HEK293 (cell line): ENCODE measurements around the gene CDIPT.

Source experiments
- CTCF ChIA-PET: fragments of 350-600 bp; formaldehyde crosslinking; extraction: SDS; loops from one replicate; lab custom pipeline; 2021; ENCODE audit warnings: antibody characterized with exemption; lab: Yijun Ruan, JAX
- POLR2A ChIA-PET: fragments of 300-600 bp; formaldehyde crosslinking; extraction: SDS; loops from one replicate; lab custom pipeline; 2020; ENCODE audit warnings: antibody characterized with exemption, inconsistent platforms; lab: Yijun Ruan, JAX
- H3K27ac ChIP-seq: fragments of 200-500 bp; sonication (Bioruptor generic); 2 replicates; pipeline ENCODE4 v1.5.1; 2014; ENCODE audit warnings: low read depth, low read length, control low read depth, inconsistent platforms; ENCODE audit errors: extremely low read depth
- H3K36me3 ChIP-seq, 2 experiments: fragments of 200-500 bp in 1 of 2; sonication (Bioruptor generic) in 1 of 2; 1 replicate in 1 of 2; 2 replicates in 1 of 2; pipeline ENCODE4 v1.5.1; 2014 to 2017; ENCODE audit warnings: inconsistent platforms in 2 of 2, low read length in 2 of 2; ENCODE audit not compliant: control insufficient read depth in 2 of 2, insufficient read depth in 1 of 2
- H3K4me1 ChIP-seq: fragments of 200-500 bp; sonication (Bioruptor generic); 2 replicates; pipeline ENCODE4 v1.5.1; 2014; ENCODE audit warnings: mild to moderate bottlenecking, low read length, inconsistent platforms; ENCODE audit not compliant: control insufficient read depth, insufficient read depth
- H3K4me3 ChIP-seq: 2 replicates; pipeline ENCODE4 v1.5.1; 2011; ENCODE audit warnings: low read depth, mild to moderate bottlenecking, control low read depth, low read length, moderate library complexity
- H3K9me3 ChIP-seq: fragments of 200-500 bp; sonication (Bioruptor generic); 2 replicates; pipeline ENCODE4 v1.5.1; 2014; ENCODE audit warnings: low read depth, low read length, inconsistent platforms; ENCODE audit not compliant: control insufficient read depth, insufficient read depth
- ATF2 ChIP-seq: fragments of 450-650 bp; formaldehyde crosslinking; IDR thresholded peaks from 2 replicates; pipeline ENCODE4 v1.5.1; 2016; ENCODE audit warnings: missing biosample characterization, missing genetic modification characterization, low read depth
- HOXD13 ChIP-seq: sonication (generic); formaldehyde crosslinking; IDR thresholded peaks from 2 replicates; pipeline ENCODE4 v1.8.0; 2022; ENCODE audit warnings: missing genetic modification reagents, borderline replicate concordance
- KLF8 ChIP-seq: fragments of 450-650 bp; formaldehyde crosslinking; IDR thresholded peaks from 2 replicates; pipeline ENCODE4 v1.5.1; 2016; ENCODE audit warnings: missing biosample characterization, missing genetic modification characterization
- PATZ1 ChIP-seq: fragments of 450-650 bp; formaldehyde crosslinking; IDR thresholded peaks from 2 replicates; pipeline ENCODE4 v1.5.1; 2016; ENCODE audit warnings: missing biosample characterization, missing genetic modification characterization
- ZFHX2 ChIP-seq: fragments of 450-650 bp; formaldehyde crosslinking; conservative IDR thresholded peaks from 2 replicates; pipeline ENCODE4 v1.5.1; 2016; ENCODE audit warnings: missing biosample characterization, missing genetic modification characterization
- ZNF10 ChIP-seq: fragments of 450-650 bp; formaldehyde crosslinking; IDR thresholded peaks from 2 replicates; pipeline ENCODE4 v1.5.1; 2017; ENCODE audit warnings: missing biosample characterization, missing genetic modification characterization
- ZNF248 ChIP-seq: fragments of 450-650 bp; formaldehyde crosslinking; IDR thresholded peaks from 2 replicates; pipeline ENCODE4 v1.5.1; 2017; ENCODE audit warnings: missing biosample characterization, missing genetic modification characterization
- ZNF37A ChIP-seq: fragments of 450-650 bp; IDR thresholded peaks from 2 replicates; pipeline ENCODE4 v1.5.1; 2018; ENCODE audit warnings: missing biosample characterization, missing genetic modification characterization
- ZNF394 ChIP-seq: fragments of 450-650 bp; formaldehyde crosslinking; IDR thresholded peaks from 2 replicates; pipeline ENCODE4 v1.5.1; 2016; ENCODE audit warnings: missing biosample characterization, missing genetic modification characterization, mild to moderate bottlenecking, moderate library complexity, borderline replicate concordance
- ZNF416 ChIP-seq: fragments of 450-650 bp; formaldehyde crosslinking; IDR thresholded peaks from 2 replicates; pipeline ENCODE4 v1.5.1; 2016; ENCODE audit warnings: missing biosample characterization, missing genetic modification characterization
- ZNF510 ChIP-seq: fragments of 450-650 bp; formaldehyde crosslinking; IDR thresholded peaks from 2 replicates; pipeline ENCODE4 v1.5.1; 2018; ENCODE audit warnings: mild to moderate bottlenecking, missing genetic modification characterization, missing biosample characterization; ENCODE audit not compliant: insufficient replicate concordance
- ZNF529 ChIP-seq: fragments of 450-650 bp; formaldehyde crosslinking; IDR thresholded peaks from 2 replicates; pipeline ENCODE4 v1.5.1; 2017; ENCODE audit warnings: missing genetic modification characterization, missing biosample characterization; ENCODE audit not compliant: insufficient replicate concordance
- ZNF596 ChIP-seq: fragments of 450-650 bp; IDR thresholded peaks from 2 replicates; pipeline ENCODE4 v1.5.0; 2018; ENCODE audit warnings: missing biosample characterization, mild to moderate bottlenecking, missing genetic modification characterization, moderate library complexity
- ZNF704 ChIP-seq: fragments of 450-650 bp; formaldehyde crosslinking; IDR thresholded peaks from 2 replicates; pipeline ENCODE4 v1.5.1; 2016; ENCODE audit warnings: missing biosample characterization, missing genetic modification characterization
- ZNF768 ChIP-seq: fragments of 450-650 bp; formaldehyde crosslinking; IDR thresholded peaks from 2 replicates; pipeline ENCODE4 v1.5.1; 2018; ENCODE audit warnings: missing biosample characterization, mild to moderate bottlenecking, missing genetic modification characterization
- TF ChIP-seq, protein P1 (sequence below): fragments of 450-650 bp; IDR thresholded peaks from 2 replicates; pipeline ENCODE4 v1.5.1; 2018; ENCODE audit warnings: missing biosample characterization, mild to moderate bottlenecking, missing genetic modification characterization
- TF ChIP-seq, protein P2 (sequence below): fragments of 450-650 bp; formaldehyde crosslinking; IDR thresholded peaks from 2 replicates; pipeline ENCODE4 v1.5.1; 2016; ENCODE audit warnings: missing biosample characterization, missing genetic modification characterization, low read depth

Gene CDIPT

DNA sequence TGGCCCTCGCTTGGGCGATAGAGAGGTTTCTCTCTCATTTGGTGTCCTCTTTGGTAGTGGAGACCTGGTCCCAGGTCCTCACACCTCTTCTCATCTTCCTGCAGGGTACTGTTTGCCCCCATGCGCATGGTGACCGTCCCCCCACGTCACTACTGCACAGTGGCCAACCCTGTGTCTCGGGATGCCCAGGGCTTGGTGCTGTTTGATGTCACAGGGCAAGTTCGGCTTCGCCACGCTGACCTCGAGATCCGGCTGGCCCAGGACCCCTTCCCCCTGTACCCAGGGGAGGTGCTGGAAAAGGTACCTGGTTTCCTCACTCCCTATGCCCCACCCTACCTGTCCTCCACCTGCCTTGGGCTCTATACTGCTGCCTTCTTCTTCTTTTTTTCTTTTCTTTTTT is 32.3 kb downstream of the CDIPT start:
- CTCF ChIA-PET, result no interaction called here

GRCh38 chr16:29826342-29826695 is 36.7 kb downstream of the CDIPT start:
- Histone ChIP-seq H3K36me3 (no peaks in the 10 kb centered on the region; a peak in 1 of 3 replicates), H3K27ac (no peak overlapping the region), H3K4me3 (no peak overlapping the region), H3K9me3 (no peaks in the 10 kb centered on the region), H3K4me1 (no peaks in the 10 kb centered on the region)
- TF ChIP-seq ZNF529 (tag by site-specific recombination), result no peak
- no peak for TF ChIP-seq ZNF416 (tag by site-specific recombination)
- no peak for TF ChIP-seq ZNF704 (tag by site-specific recombination)
- ChIA-PET CTCF (interaction anchor here (0.6 to 6.1 kb wide), 6 partner anchors 10 to 249 kb away, joined by 3 to 36 read pairs (median 3); partner anchors contain the start of genes PAGR1, PPP4C and PRRT2), POLR2A (interaction anchor here (0.8 to 1.7 kb wide), 4 partner anchors 10 to 22 kb away, joined by 3 to 8 read pairs (median 4); partner anchors contain the start of genes PAGR1 and PRRT2)

More for the DNA sequence above, 32.3 kb downstream of the CDIPT start:
- Histone ChIP-seq H3K36me3 (peaks cover 0 to 5% of the 10 kb centered on the region in 2 experiments; a peak in 1 of 3 replicates), H3K27ac (no peak overlapping the region)
- POLR2A ChIA-PET, result no interaction called here
- TF ChIP-seq, protein P1, sequence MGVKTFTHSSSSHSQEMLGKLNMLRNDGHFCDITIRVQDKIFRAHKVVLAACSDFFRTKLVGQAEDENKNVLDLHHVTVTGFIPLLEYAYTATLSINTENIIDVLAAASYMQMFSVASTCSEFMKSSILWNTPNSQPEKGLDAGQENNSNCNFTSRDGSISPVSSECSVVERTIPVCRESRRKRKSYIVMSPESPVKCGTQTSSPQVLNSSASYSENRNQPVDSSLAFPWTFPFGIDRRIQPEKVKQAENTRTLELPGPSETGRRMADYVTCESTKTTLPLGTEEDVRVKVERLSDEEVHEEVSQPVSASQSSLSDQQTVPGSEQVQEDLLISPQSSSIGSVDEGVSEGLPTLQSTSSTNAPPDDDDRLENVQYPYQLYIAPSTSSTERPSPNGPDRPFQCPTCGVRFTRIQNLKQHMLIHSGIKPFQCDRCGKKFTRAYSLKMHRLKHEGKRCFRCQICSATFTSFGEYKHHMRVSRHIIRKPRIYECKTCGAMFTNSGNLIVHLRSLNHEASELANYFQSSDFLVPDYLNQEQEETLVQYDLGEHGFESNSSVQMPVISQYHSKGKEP (tag by site-specific recombination), result no peak
- TF ChIP-seq ZFHX2 (no peak), HOXD13 (CRISPR knock-in tag) (no peak), ZNF10 (tag by site-specific recombination) (no peak), ZNF704 (tag by site-specific recombination) (no peak), KLF8 (tag by site-specific recombination) (no peak), ZNF510 (no peak), ZNF596 (tag by site-specific recombination) (no peak), ATF2 (tag by site-specific recombination) (no peak), ZNF248 (tag by site-specific recombination) (no peak), ZNF768 (no peak), ZNF37A (no peak), ZNF394 (tag by site-specific recombination) (no peak), PATZ1 (tag by site-specific recombination) (no peak)
- TF ChIP-seq, protein P2, sequence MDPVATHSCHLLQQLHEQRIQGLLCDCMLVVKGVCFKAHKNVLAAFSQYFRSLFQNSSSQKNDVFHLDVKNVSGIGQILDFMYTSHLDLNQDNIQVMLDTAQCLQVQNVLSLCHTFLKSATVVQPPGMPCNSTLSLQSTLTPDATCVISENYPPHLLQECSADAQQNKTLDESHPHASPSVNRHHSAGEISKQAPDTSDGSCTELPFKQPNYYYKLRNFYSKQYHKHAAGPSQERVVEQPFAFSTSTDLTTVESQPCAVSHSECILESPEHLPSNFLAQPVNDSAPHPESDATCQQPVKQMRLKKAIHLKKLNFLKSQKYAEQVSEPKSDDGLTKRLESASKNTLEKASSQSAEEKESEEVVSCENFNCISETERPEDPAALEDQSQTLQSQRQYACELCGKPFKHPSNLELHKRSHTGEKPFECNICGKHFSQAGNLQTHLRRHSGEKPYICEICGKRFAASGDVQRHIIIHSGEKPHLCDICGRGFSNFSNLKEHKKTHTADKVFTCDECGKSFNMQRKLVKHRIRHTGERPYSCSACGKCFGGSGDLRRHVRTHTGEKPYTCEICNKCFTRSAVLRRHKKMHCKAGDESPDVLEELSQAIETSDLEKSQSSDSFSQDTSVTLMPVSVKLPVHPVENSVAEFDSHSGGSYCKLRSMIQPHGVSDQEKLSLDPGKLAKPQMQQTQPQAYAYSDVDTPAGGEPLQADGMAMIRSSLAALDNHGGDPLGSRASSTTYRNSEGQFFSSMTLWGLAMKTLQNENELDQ, result no peak
- TF ChIP-seq, all 188 proteins: peak for 0
- Histone ChIP-seq H3K4me3 (no peak overlapping the region), H3K4me1 (no peaks in the 10 kb centered on the region), H3K9me3 (no peaks in the 10 kb centered on the region)
